ENCODE results near the gene XPOT.

DNA sequence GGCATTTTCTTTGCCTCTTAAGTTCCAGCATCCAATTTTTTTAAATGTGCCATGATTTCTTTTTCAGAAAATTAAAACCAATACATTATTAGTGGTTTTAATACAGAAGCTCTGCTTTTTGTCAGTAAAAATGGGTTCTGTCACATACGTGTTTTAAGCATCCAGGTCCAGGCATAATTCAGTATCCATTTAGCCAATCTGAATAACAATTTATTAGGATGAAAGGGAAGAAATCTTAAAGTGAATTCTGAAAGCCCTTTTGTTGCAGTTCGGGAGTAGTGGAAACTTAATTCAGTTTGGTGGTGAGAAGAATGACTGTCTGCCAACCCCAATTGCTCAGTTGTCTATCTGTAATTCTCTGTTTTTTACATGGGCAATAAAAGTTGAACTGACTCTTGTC is 7.2 kb downstream of the XPOT start:
- TF ChIP-seq EZH2 (IDR thresholded peaks at IDR 0.05; ENCODE audit: borderline replicate concordance, low read depth, low read length, severe bottlenecking) (no peak), CTCF (IDR thresholded peaks at IDR 0.05; ENCODE audit: borderline replicate concordance, extremely low read depth, low read length, poor library complexity, severe bottlenecking) (no peak)

Data from DND-41 (cell line).